Hematopoietic multipotent progenitor cell treated with erythropoietin and hydrocortisone succinate and interleukin-3 and kit ligand, for 8 days (in vitro differentiated cells): ENCODE measurements around the gene SPINDOC.
A peak's percentile ranks its signal among the peaks of the same experiment; 100 is the strongest.
"Not testable (repeated sequence)": the region's sequence is repeated elsewhere in the genome, so short reads cannot be mapped to it uniquely, and the experiment has no call there.

Experiments
- DNase-seq: peaks from one replicate; pipeline ENCODE4 v3.0.0-alpha.2; 2015

The SPINDOC gene

DNA sequence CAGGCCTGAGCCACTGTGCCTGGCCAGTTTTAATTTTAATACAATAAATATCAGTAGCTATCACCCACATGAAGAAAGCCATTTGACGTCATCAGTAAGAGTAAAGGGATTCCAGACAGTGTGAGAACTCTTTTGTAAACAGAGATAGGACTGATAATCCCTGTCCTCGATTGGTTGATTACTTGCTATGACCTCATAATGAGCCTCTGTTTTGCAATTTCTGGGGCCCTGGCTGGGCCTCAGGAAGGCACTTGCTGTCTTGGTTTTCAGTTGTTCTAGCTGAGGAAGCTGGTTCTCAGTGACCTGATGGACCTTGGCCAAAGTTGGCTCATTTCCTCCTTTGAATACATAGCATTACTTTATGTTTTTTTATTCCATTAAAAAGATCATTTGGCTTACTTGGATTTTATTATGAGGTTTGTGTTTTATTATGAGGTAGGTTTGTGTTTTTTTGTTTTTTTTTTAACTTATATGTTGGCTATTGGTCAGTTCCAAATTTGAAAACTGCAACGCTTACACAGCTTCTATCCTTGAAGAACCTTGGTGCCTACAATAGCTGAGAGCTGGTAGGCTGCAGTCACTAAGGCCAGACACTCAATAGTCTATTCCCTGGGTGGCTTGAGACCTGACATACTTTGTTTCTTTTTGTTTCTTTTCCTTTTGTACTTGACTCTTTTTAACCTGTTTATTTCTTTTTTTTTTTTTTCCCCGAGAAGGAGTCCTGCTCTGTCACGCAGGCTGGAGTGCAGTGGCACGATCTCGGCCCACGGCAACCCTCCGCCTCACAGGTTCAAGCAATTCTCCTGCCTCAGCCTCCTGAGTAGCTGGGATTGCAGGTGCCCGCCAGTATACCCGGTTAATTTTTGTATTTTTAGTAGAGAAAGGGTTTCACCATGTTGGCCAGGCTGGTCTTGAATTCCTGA, 45.6 kb downstream of the SPINDOC start:
- DNase-seq = no peak

DNA sequence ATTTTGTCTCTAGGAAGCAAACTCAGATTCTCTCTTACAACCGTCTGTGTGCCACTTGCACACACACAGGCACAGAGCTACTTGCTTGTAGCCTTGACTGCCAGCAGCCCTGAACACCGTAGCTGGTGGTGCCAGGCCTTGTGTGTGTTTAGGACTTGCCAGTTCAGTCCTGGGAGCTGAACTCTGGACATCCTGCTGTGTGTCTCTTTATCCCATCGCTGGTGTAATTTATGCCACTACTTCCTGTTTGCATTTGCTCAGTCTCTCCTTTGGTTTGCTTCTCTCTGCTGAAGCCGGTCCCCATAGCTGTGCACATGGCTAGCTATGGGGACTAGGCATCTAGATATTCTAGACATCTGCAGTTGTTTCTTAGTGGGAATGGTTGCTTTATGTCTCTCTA, 49.7 kb downstream of the SPINDOC start:
- DNase-seq = no peak

DNA sequence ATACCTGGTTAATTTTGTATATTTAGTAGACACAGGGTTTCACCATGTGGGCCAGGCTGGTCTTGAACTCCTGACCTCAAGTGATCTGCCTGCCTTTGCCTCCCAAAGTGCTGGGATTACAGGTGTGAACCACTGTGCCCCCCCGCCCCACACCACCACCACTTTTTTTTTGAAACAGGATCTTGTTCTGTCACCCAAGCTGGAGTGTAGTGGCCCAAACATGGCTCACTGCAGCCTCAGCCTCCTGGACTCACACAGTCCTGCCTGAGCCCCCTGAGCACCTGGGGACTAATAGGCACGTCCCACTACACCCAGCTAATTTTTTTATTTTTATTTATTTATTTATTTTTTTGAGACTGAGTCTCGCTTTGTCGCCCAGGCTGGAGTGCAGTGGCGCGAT, 50.4 kb downstream of the SPINDOC start:
- not testable (repeated sequence) for DNase-seq

DNA sequence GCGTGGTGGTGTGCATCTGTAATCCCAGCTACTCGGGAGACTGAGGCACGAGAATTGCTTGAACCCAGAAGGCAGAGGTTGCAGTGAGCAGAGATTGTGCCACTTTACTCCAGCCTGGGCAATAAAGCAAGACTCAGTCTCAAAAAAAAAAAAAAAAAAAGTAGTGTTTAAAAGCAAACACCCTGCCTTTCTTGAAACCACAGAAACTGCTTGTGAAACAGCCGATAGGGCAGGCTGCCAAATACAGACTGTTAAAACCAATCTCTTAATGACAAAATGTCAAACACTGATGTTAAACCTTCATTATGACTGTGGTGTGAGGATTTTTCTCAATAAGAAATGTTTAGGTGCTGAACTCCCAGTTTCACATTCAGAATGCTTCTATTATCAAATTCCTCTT, 53.0 kb downstream of the SPINDOC start:
- DNase-seq = peak; percentile 89

DNA sequence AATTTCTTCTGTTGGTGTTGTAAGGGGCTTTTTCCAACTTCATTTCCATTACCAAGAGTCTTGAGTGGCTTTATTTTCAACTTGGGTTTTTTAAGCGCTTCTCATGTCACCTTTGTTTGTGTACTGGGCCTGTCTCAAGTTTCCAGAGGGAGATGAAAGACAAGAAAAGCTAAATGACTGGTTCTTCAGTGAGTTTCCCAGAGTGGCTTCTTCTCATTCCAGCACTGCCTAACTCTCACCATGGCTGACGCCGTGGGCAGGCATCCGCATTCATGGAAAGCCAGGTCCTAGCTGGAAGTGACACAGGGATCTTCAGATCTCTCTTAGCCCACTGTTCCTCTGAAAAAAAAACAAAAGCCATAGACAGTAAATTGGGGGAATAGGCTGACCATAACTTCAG, 54.3 kb downstream of the SPINDOC start:
- DNase-seq = no peak

DNA sequence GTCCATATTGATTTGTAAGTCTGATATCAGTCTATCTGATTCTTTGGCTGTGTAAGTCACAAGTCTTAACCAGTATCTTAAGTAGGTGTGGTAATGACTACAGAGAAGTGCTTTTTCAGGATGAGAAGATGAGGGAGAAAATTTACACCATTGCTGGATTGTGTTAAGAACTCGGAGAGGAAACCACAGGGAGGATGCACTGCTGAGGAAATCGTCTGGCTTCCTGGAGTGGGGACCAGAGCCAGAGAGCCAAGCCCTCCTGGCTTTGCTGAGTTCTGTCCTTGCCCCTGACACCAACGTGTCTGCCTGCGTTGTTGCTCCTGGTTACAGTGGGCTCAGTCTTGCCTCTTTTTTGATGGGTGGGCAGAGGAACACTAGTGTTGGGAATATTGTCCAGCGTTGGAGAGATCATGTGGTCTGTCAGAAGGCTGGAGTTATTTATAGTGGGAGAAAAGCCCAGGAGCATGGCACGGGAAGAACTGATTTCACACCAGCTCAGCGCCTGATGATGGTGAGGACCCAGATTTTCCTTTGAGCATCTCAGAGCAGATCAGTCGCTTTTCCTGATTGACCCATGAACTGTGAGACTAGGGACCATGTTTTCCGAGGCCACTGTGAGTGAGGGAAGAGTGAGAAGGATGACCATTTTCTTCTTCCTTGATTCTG, 55.3 kb downstream of the SPINDOC start:
- no peak for DNase-seq

DNA sequence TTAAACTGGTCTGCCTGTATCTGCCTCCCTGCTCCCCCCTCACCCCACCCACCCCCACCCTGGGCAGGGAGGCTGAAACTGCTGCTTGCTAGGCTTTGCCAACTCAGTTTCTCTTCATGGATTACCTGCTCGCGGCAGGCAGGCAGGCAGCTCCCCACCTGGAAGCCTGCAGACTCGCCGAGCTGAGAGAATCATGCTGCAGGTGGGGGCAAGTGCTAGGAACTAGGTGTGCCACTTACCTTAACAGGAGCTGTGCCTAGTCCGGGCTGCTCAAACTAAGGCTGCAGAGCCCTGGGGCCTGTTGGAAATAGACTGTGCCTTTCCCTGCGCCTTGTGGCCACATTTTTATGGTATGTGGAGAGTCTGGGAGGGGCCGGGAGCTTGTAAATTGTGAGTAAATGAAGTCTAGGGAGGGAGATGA, 55.9 kb downstream of the SPINDOC start:
- DNase-seq = no peak

DNA sequence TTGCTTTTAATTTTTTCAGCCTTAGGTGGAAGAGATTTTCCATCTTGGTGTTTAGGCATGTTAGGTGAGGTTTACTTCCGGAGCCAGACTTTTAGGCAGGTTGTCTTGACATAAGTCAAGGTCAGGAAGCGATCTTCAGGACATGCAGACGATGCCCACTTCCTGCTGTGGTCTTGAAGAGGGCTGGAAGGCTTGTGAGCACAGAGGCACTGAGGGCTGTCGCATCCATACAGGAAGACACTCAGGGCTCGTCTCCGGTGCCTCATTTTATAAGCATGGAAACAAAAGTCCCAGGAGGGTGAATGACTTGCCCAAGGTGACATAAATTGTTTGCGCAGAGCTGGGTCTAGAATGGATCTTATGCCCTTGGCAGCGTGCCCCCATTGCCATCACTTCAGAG, 56.4 kb downstream of the SPINDOC start:
- no peak for DNase-seq

DNA sequence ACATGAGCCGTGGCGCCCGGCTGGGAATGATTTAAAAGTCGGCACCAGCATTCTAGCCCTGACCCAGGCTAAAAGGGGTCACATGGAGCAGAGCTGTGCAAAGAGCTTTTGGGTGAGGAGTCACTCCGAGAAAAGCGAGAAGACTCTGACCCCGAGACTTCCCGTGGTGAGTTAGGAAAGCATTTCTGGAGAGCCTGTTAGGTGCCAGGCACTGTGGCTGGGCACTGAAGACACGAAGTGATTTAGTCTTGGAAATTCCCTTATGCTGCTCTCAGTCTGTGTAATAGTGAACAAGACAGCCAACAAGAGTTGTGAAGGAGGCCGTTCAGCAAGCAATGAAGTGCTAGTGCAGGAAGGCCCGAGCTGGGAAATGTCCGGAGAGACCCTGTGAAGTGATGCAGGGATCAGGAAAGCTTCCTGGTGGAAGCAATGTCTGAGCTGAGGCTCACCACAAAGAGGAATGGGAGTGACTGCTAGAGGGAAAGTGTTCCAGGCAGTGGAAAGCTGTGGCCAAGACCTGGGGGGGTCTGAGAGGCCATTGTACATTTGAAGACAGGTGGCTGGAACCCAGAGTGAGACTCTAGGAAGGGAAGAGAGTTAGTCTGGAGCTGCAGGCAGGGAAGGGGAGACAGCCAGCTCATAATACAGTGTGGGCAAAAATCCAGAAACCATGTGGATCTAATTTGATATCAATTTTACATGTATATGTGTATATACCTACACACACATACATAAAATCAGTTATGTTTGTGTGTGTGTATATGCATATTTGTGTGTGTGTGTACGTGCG, 57.3 kb downstream of the SPINDOC start:
- no peak for DNase-seq

DNA sequence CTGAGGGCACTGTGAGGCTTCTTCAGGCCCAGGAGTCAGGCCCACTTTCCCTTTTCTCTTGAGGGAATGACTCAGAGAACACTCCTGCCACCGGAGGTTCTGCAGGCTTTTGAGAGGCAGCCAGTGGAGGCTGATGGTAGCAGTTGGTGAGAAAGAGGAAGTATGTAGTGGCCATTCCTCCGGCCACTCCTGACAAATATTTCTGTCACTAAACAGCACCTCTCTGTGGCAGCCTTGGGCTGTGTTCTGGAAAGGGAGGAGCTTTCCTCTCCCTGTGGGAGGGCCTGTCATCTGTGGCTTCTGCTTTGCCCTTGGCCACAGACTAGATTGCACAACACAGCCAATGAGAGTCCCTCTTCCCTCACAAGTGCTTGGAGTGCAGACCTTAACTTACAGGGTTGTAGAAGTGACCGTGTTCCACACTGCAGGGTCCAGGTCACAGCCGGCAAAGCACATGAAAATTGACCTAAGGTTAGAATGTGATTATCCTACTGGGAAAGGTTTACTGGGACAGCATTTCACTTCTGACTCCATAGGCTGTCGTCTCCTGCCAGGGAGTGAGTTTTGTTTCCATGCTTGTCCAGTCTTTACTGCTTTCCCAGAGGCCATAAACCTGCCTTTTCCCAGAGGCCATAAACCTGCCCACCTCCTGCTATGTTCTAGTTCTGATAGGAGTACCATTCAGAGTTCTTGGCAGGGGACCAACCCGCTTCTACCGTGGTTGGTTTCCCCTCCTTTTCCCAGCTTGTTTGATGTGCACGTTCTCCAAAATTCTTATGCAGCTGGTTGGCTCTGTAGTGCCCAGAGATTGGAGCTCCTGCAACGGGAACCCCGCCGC, 58.9 kb downstream of the SPINDOC start:
- peak; percentile 91 for DNase-seq

DNA sequence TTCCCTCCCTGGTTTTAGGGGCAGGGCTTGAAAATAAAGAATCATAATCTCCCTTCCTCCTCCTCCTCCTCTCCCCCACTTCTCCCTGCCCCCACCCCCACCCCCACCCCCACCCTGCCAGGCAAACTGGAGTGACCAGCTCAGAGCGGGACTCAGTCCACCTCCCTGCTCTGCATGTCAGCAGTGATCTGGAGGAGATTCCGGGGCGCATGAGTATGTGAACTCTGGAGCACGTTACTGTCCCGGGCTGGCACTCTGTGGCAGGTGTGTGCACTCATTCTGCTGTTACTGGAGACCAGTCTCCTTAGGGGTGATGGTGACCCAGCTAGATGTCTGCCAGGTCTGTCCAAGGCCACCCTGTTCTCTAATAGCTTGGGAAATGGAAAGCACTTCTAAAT, 59.5 kb downstream of the SPINDOC start:
- no peak for DNase-seq

DNA sequence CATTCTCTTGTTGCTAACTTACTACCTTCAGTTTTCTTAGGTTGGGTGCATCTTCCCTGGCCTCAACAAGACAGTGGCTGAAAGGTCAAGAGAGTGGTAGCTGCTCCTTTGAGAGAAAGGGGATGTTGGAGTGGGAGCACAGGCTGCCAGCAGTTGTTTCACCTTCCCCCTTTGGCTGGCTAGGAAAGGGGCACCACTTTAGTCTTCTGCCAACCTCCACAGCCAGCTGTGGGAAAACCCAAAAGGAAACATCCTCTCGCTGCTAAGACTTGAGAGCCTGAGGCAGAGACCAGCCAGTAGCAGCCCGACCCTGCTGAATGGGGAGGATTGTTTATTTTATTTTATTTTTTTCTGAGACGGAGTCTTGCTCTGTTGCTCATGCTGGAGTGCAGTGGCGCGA, 60.1 kb downstream of the SPINDOC start:
- no peak for DNase-seq

DNA sequence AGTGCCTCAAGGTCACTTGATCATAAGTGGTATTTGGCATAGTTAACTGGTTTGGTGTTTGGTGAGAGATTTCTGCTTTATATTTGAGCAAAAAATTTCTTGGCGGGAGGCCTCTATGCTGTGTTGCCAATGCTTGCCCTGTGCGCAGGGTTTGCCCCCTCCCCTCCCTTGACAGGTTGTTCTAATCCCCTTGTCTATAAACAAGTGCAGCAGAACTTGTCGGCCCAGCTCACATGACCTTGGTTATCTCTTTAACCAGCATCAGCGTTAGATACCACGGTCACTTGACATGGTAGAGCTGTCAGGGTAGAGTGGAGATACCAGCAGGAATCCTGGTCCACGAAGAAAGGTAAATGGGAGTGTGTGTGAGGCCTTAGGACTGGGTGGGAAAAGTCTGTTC, 61.3 kb downstream of the SPINDOC start:
- peak; percentile 57 for DNase-seq

DNA sequence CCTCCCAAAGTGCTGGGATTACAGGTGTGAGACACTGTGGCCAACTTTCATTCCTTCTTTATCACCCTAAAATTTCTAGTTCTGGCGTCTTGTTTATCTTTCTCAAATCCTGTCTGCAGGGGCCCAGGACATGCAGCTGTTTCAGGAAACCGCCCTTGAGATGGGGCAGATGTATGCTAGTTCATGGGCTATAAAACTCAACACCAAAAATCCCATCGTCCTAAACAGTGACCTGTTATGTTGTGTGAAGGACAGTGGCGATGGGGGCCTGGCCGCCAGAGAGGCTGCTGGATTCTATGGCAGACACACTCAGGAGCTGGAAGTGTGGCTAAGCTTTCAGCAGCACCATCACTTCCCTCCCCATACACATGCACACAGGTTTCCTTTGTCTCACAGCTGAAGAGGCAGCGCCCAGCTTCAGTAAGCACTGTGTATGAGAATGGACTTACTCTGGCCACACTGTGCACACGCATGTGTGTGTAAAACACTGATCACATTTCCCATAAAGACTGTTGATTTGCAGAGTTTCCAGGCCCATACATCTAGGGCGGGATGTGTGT, 62.3 kb downstream of the SPINDOC start:
- no peak for DNase-seq

DNA sequence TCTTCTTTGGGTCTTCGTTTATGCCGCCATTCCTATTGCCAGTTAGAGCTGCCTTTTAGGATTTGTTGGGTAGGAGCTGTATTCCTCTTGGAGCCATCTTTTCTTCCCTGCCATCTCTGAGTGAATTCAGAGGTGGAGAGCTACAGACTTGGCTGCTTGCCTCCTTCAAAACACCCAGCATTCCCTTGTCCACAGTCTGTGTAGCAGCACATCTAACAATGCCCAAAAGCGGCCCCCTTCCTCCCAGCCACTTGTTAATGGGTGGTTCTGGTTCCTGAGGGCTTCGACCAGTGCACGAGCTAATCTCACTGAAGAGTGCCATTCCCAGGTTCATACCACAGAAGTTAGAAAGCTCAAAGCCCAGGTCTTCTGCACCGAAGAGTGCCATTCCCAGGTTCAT, 63.4 kb downstream of the SPINDOC start:
- no peak for DNase-seq
